GM21528 (cell line): ENCODE data around the gene PRKG2.

Source experiments
- ATAC-seq: cut with Tn5 transposase; IDR thresholded peaks from one replicate; pipeline ENCODE4 v1.9.1; 2021; ENCODE audit warnings: mild to moderate bottlenecking, moderate library complexity; ENCODE audit not compliant: unreplicated experiment, low FRiP score

Gene PRKG2

DNA sequence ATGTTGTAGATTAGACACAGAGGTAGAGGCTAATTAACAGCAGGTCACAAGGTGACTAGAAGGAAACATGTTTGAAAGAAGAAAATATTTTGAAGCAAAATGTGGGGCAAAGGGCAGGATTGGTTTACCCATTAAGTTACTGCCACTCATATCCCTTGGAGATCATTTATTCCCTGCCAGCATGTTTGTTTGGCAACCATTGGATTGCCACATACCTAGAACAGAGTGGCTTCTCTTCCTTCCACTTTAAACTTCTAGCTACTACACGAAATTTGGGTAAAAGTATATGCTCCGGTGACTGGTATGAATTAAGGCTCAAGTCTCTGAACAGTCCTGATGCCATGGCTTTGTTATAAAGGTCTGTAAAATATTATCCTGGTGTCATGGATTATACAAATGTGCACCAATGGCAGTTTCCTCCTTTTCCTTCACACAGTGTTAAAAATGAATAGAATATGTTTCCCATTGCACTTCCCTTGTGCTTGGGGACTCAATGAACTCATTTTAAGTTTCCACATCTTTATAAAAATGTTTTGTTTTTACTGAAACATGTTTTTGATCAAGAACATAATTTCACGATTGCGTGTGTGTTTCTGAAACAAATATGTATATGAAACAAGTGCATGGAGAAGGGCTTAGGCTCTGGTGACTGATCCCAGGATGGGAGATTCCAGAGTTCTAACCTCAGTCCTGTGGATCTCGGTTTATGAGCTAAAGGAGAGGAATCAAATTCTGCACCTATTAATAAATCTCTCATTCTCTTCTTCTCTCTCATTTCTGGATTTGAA is 172.2 kb downstream of the PRKG2 start:
- ATAC-seq = no peak

GRCh38 chr4:81040012-81040659 is 174.9 kb downstream of the PRKG2 start:
- ATAC-seq = no peak

DNA sequence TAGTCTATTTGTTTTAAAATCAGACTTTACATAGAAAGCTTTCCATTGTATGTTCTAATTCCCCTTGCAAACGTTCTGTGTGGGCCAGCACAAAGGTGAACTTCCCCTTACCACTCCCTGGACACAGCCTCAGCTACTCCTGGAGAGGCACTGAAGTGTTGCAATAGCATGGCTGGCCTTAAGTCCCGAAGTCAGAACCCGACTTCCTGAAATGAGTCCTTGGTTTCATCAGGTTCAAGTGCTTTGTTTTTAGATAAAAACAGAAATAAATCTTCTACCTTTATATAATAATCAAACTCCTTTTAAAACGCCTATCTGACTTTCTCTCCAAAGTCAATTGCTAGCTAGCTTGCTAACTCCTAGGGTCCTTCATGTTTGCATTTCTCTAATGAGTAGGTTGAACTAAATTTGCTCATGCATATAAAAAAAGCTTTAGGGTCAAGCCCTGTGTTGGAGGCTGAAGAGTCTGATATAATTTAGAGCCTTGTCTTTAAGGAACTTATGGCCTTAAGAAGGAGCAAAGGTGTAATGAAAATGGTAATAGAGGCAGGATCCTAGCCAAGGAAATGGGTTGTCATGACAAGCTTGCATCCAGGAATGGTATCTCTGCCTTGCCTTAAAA is 175.6 kb downstream of the PRKG2 start:
- no peak for ATAC-seq

DNA sequence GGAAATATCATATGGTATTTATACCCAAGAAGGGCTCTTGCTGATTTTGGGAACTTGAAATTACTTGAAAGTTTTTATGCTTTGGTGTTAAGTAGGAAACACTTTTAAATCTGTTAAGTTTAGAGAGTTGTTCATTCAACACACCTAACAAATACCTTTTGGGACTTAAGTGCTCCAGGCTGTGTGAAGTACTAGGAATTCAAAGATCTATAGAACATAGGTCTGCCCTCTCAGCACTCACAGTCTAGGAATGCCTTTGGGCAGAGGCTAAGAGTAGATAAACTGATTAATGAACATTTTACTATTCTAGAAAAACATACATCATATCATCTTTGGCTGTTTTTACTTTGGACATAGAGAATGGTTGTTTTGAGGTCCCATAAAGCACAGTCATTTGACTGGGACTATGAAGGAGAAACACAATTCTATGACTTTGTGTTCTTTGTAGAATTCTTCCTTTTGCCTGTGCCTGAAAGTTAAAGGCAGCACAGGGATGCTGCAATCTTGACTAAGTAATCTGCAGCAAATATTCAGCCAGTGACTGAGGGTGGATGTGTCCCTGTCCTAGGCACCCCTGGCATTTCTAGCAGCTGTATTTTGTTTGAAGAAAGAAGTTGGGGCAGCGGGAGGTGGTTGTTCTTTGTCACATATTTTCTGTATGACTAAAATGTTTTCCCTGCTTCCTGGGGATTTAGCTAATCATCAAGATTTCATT is 176.2 kb downstream of the PRKG2 start:
- ATAC-seq = no peak
